ENCODE results near the gene ZFHX3. TPM values are rescaled to one million over a fixed set of nuclear protein-coding genes. Genes with fewer than 3 reads are reported as not detected.
A peak's percentile ranks its signal among the peaks of the same experiment; 100 is the strongest.

The ZFHX3 gene
- total and polyA plus RNA-seq, 2 donors (not counting 3 experiments of a cell fraction or from before 2014, with no cell fraction given): 3.7 to 18.8 TPM

GRCh38 chr16:73049511-73049910 is 1.6 kb upstream of the ZFHX3 start:
- no peak for FAIRE-seq
- POLR2A ChIA-PET: no interaction called here

GRCh38 chr16:73049091-73049490 is 1.2 kb upstream of the ZFHX3 start:
- Histone ChIP-seq H3K4me2 (ENCODE audit: insufficient read depth, low read length) (peak overlapping the region; percentile 64), H3K27me3 (ENCODE audit: control insufficient read depth in 2 of 2, insufficient read depth in 2 of 2, low read length in 2 of 2) (no peaks in the 10 kb centered on the region), H3K79me2 (ENCODE audit: control insufficient read depth, insufficient read depth, low read length) (peaks cover 81% of the 10 kb centered on the region), H3K27ac (ENCODE audit: insufficient read depth, low read depth, low read length) (peak overlapping the region; percentile 54), H2AFZ (ENCODE audit: low read depth, low read length) (no peak overlapping the region), H3K9me3 (replicated peaks; ENCODE audit: control insufficient read depth, insufficient read depth, low read length) (no peaks in the 10 kb centered on the region), H3K4me3 (replicated peaks in 1 of 3; ENCODE audit: insufficient read depth in 1 of 3, low read depth in 1 of 3, low read length in 3 of 3) (no peak overlapping the region), H4K20me1 (replicated peaks; ENCODE audit: control insufficient read depth, extremely low read depth, insufficient read depth, low read length) (no peaks in the 10 kb centered on the region), H3K9ac (replicated peaks; ENCODE audit: extremely low read depth, insufficient read depth, low read length) (no peak overlapping the region), H3K4me1 (ENCODE audit: control insufficient read depth, extremely low read depth, insufficient read depth, low read length) (peaks cover 39% of the 10 kb centered on the region), H3K36me3 (ENCODE audit: control insufficient read depth in 2 of 2, extremely low read depth in 1 of 2, insufficient read depth in 2 of 2, low read length in 2 of 2) (no peaks in the 10 kb centered on the region), H3K9me1 (replicated peaks; ENCODE audit: control insufficient read depth, extremely low read depth, insufficient read depth, low read length) (no peaks in the 10 kb centered on the region)
- ChIA-PET POLR2A (no interaction called here), CTCF (interaction anchor here (0.9 to 3.2 kb wide), 2 partner anchors 15 to 217 kb away, joined by 3 to 18 read pairs; no protein-coding TSS in a partner anchor)
- no peak for FAIRE-seq
- no TSS peak for BruUV-seq (replicated peaks)
- dilution Hi-C loops (cut with MboI; ENCODE audit: extremely low pct_ligation_motif_present, low sequenced_read_pairs) (no loop called here), intact Hi-C loops (cut with micrococcal nuclease) (no loop called here)
- TF ChIP-seq POLR2AphosphoS5 (IDR thresholded peaks at IDR 0.05; ENCODE audit: insufficient read depth, low read depth, low read length) (no peak), GATA2 (IDR thresholded peaks at IDR 0.05; ENCODE audit: insufficient read depth, insufficient read length, low read depth, low read length) (no peak), MYC (IDR thresholded peaks at IDR 0.05; ENCODE audit: low read depth, low read length) (no peak), EZH2 (IDR thresholded peaks at IDR 0.05; ENCODE audit: borderline replicate concordance, low read depth, low read length, severe bottlenecking) (no peak), MAX (IDR thresholded peaks at IDR 0.05; ENCODE audit: insufficient read depth, insufficient read length) (no peak), POLR2A (IDR thresholded peaks at IDR 0.05; ENCODE audit: low read depth, low read length) (no peak), JUN (IDR thresholded peaks at IDR 0.05; ENCODE audit: borderline replicate concordance, insufficient read depth, insufficient read length, low read depth) (no peak), CTCF (IDR thresholded peaks at IDR 0.05; ENCODE audit: extremely low read depth in 1 of 2, insufficient read depth in 1 of 2, low read depth in 1 of 2, low read length in 2 of 2) (no peak), FOS (IDR thresholded peaks at IDR 0.05; ENCODE audit: borderline replicate concordance, insufficient read depth, low read length) (no peak)
- no peak for DNase-seq (ENCODE audit: low read depth, low spot score)

More at GRCh38 chr16:73049511-73049910, 1.6 kb upstream of the ZFHX3 start:
- H2AFZ ChIP-seq (ENCODE audit: low read depth, low read length): no peak overlapping the region
- CTCF ChIA-PET: interaction anchor here (0.9 to 3.2 kb wide), 3 partner anchors 12 to 217 kb away, joined by 3 to 18 read pairs (median 3); no protein-coding TSS in a partner anchor
- no peak overlapping the region for H3K4me2 ChIP-seq (ENCODE audit: insufficient read depth, low read length)
- TF ChIP-seq EZH2 (IDR thresholded peaks at IDR 0.05; ENCODE audit: borderline replicate concordance, low read depth, low read length, severe bottlenecking): no peak
- H3K79me2 ChIP-seq (ENCODE audit: control insufficient read depth, insufficient read depth, low read length): peaks cover 80% of the 10 kb centered on the region
- dilution Hi-C loops (cut with MboI; ENCODE audit: extremely low pct_ligation_motif_present, low sequenced_read_pairs) (no loop called here), intact Hi-C loops (cut with micrococcal nuclease) (no loop called here)
- no peak overlapping the region for H3K9ac ChIP-seq (replicated peaks; ENCODE audit: extremely low read depth, insufficient read depth, low read length)
- H3K27ac ChIP-seq (ENCODE audit: insufficient read depth, low read depth, low read length): no peak overlapping the region
- H3K4me1 ChIP-seq (ENCODE audit: control insufficient read depth, extremely low read depth, insufficient read depth, low read length): peaks cover 43% of the 10 kb centered on the region
- H4K20me1 ChIP-seq (replicated peaks; ENCODE audit: control insufficient read depth, extremely low read depth, insufficient read depth, low read length): no peaks in the 10 kb centered on the region
- no peaks in the 10 kb centered on the region for H3K9me3 ChIP-seq (replicated peaks; ENCODE audit: control insufficient read depth, insufficient read depth, low read length)
- H3K4me3 ChIP-seq (replicated peaks in 1 of 3; ENCODE audit: insufficient read depth in 1 of 3, low read depth in 1 of 3, low read length in 3 of 3): no peak overlapping the region
- no peaks in the 10 kb centered on the region for H3K36me3 ChIP-seq (ENCODE audit: control insufficient read depth in 2 of 2, extremely low read depth in 1 of 2, insufficient read depth in 2 of 2, low read length in 2 of 2)
- DNase-seq (ENCODE audit: low read depth, low spot score): no peak
- no TSS peak for BruUV-seq (replicated peaks)
- no peaks in the 10 kb centered on the region for H3K9me1 ChIP-seq (replicated peaks; ENCODE audit: control insufficient read depth, extremely low read depth, insufficient read depth, low read length)
- H3K27me3 ChIP-seq (ENCODE audit: control insufficient read depth in 2 of 2, insufficient read depth in 2 of 2, low read length in 2 of 2): no peaks in the 10 kb centered on the region

Data from endothelial cell of umbilical vein (primary cell).